GM19463 (cell line): Measurements from ENCODE around the gene APLP1.
"Not testable (repeated sequence)": the region's sequence is repeated elsewhere in the genome, so short reads cannot be mapped to it uniquely, and the experiment has no call there.

Experiments
- ATAC-seq: cut with Tn5 transposase; IDR thresholded peaks from one replicate; pipeline ENCODE4 v1.9.1; 2021; ENCODE audit warnings: mild to moderate bottlenecking, moderate library complexity; ENCODE audit not compliant: unreplicated experiment

The APLP1 gene

GRCh38 chr19:35852029-35852780 lies 16.2 kb upstream of the APLP1 start, which contains the start of gene NPHS1:
TSS of gene NPHS1 (minus strand) at chr19:35852504. CDS start at chr19:35851837, 667 bp downstream.
- ATAC-seq, result no peak

- no peak for ATAC-seq
These were observed 15.2 kb upstream of the APLP1 start for GRCh38 chr19:35853038-35853756.

GRCh38 chr19:35856546-35857149 lies 11.7 kb upstream of the APLP1 start, which contains the start of gene KIRREL2:
TSS of gene KIRREL2 (plus strand) at chr19:35856911. CDS start at chr19:35857120, 209 bp downstream.
- no peak for ATAC-seq

- ATAC-seq, result no peak
These were observed 10.1 kb upstream of the APLP1 start for GRCh38 chr19:35858311-35858710.

- no peak for ATAC-seq
These were observed 9.0 kb upstream of the APLP1 start for GRCh38 chr19:35859414-35859813.

GRCh38 chr19:35860436-35860817 lies 7.9 kb upstream of the APLP1 start:
- ATAC-seq, result no peak

- ATAC-seq, result no peak
These were observed 7.3 kb upstream of the APLP1 start for GRCh38 chr19:35860818-35861639.

GRCh38 chr19:35861640-35862160 lies 6.7 kb upstream of the APLP1 start:
- no peak for ATAC-seq

- ATAC-seq, result no peak
These were observed 5.8 kb upstream of the APLP1 start for GRCh38 chr19:35862528-35862927.

GRCh38 chr19:35863018-35863417 lies 5.4 kb upstream of the APLP1 start:
- ATAC-seq, result no peak

- ATAC-seq, result no peak
These were observed 501 bp downstream of the APLP1 start for GRCh38 chr19:35868823-35869326.

GRCh38 chr19:35869327-35870123 lies 1.2 kb downstream of the APLP1 start:
- ATAC-seq, result no peak

GRCh38 chr19:35870124-35870736 lies 1.9 kb downstream of the APLP1 start:
- not testable (repeated sequence) for ATAC-seq

- no peak for ATAC-seq
These were observed 2.4 kb downstream of the APLP1 start for GRCh38 chr19:35870798-35871197.

GRCh38 chr19:35871611-35872010 lies 3.2 kb downstream of the APLP1 start:
- ATAC-seq, result no peak

- ATAC-seq, result no peak
These were observed 3.8 kb downstream of the APLP1 start for GRCh38 chr19:35872180-35872579.

GRCh38 chr19:35874392-35874930 lies 6.1 kb downstream of the APLP1 start:
- ATAC-seq, result no peak

- ATAC-seq, result no peak
These were observed 10.7 kb downstream of the APLP1 start for GRCh38 chr19:35879068-35879467.

GRCh38 chr19:35879770-35880317 lies 11.5 kb downstream of the APLP1 start:
- ATAC-seq, result no peak
